CD14-positive monocyte (primary cell): ENCODE results near the gene SUSD6. TPM values are rescaled to one million over a fixed set of nuclear protein-coding genes. Genes with fewer than 3 reads are reported as not detected.

Source experiments
- DNase-seq, 3 donors: peaks; one replicate each; pipeline ENCODE4 v3.0.0-alpha.2; 2011 to 2022
- H2AFZ ChIP-seq: 2 replicates; pipeline ENCODE4 v1.6.0; 2012; ENCODE audit warnings: mild to moderate bottlenecking, low read depth, low read length, inconsistent platforms; ENCODE audit not compliant: insufficient read depth, poor library complexity, severe bottlenecking
- H3K27ac ChIP-seq, 2 donors: 1 replicate in 1 of 2; 2 replicates in 1 of 2; pipeline ENCODE4 v1.5.1; 2012 to 2013; ENCODE audit warnings: low read length in 2 of 2, control low read depth in 1 of 2, inconsistent platforms in 1 of 2, low read depth in 1 of 2, mild to moderate bottlenecking in 1 of 2
- H3K27me3 ChIP-seq, 2 donors: one replicate each; pipeline versions ENCODE4 v1.6.0 to v1.6.1; 2011 to 2013; ENCODE audit warnings: low read length in 2 of 2; ENCODE audit not compliant: control insufficient read depth in 2 of 2, insufficient read depth in 2 of 2
- H3K36me3 ChIP-seq, 2 donors: replicated peaks in 1 of 2; 1 replicate in 1 of 2; 2 replicates in 1 of 2; pipeline versions ENCODE4 v1.5.1 to v1.6.1; 2012 to 2013; ENCODE audit warnings: low read length in 2 of 2, control low read depth in 1 of 2, inconsistent platforms in 1 of 2, mild to moderate bottlenecking in 1 of 2; ENCODE audit not compliant: insufficient read depth in 2 of 2, control insufficient read depth in 1 of 2
- H3K4me1 ChIP-seq, 2 donors: 1 replicate in 1 of 2; 2 replicates in 1 of 2; pipeline versions ENCODE4 v1.5.1 to v1.6.1; 2012 to 2013; ENCODE audit warnings: low read length in 2 of 2, control low read depth in 1 of 2, inconsistent platforms in 1 of 2, mild to moderate bottlenecking in 1 of 2, moderate library complexity in 1 of 2; ENCODE audit not compliant: insufficient read depth in 2 of 2, control insufficient read depth in 1 of 2
- H3K4me2 ChIP-seq: replicated peaks from 2 replicates; pipeline ENCODE3; 2012; ENCODE audit warnings: low read length, moderate library complexity, mild to moderate bottlenecking; ENCODE audit not compliant: poor library complexity, severe bottlenecking; ENCODE audit errors: extremely low read depth
- H3K4me3 ChIP-seq, 3 experiments: fragments of 200-600 bp in 1 of 3; sonication (generic) in 1 of 3; replicated peaks in 1 of 3; 1 replicate in 2 of 3; 2 replicates in 1 of 3; pipeline ENCODE4 v1.5.1; 2011 to 2013; ENCODE audit warnings: low read length in 3 of 3, mild to moderate bottlenecking in 3 of 3, control low read depth in 2 of 3, low read depth in 2 of 3, inconsistent platforms in 1 of 3, moderate library complexity in 1 of 3
- H3K79me2 ChIP-seq: 2 replicates; pipeline ENCODE4 v1.6.0; 2012; ENCODE audit warnings: mild to moderate bottlenecking, control low read depth, inconsistent platforms, low read length, moderate library complexity; ENCODE audit not compliant: insufficient read depth
- H3K9ac ChIP-seq: 2 replicates; pipeline ENCODE4 v1.6.0; 2017; ENCODE audit warnings: low read length, mild to moderate bottlenecking; ENCODE audit not compliant: insufficient read depth, poor library complexity, severe bottlenecking
- H3K9me3 ChIP-seq, 2 donors: replicated peaks in 1 of 2; 1 replicate in 1 of 2; 2 replicates in 1 of 2; pipeline versions ENCODE4 v1.5.1 to v1.6.1; 2012 to 2013; ENCODE audit warnings: low read length in 2 of 2, control low read depth in 1 of 2; ENCODE audit not compliant: control insufficient read depth in 1 of 2, insufficient read depth in 1 of 2
- H4K20me1 ChIP-seq: 2 replicates; pipeline ENCODE4 v1.6.0; 2012; ENCODE audit warnings: mild to moderate bottlenecking, low read length, control low read depth, moderate library complexity; ENCODE audit not compliant: insufficient read depth
- H3K27ac Mint-ChIP-seq, 7 donors: one replicate each; pipeline ENCODE4 v1.8.0; 2020; ENCODE audit warnings: mild to moderate bottlenecking in 7 of 7, mixed read lengths in 7 of 7, moderate library complexity in 6 of 7, inconsistent platforms in 2 of 7
- H3K27me3 Mint-ChIP-seq, 3 donors: one replicate each; pipeline ENCODE4 v1.8.0; 2021 to 2022; ENCODE audit warnings: low read depth in 3 of 3, mild to moderate bottlenecking in 3 of 3, mixed read lengths in 3 of 3, moderate library complexity in 3 of 3, inconsistent platforms in 1 of 3
- H3K36me3 Mint-ChIP-seq, 2 donors: one replicate each; pipeline ENCODE4 v1.8.0; 2020; ENCODE audit warnings: mixed read lengths in 2 of 2, inconsistent platforms in 1 of 2, mild to moderate bottlenecking in 1 of 2
- H3K4me1 Mint-ChIP-seq: one replicate; pipeline ENCODE4 v1.8.0; 2020; ENCODE audit warnings: mild to moderate bottlenecking, mixed read lengths
- H3K4me3 Mint-ChIP-seq, 2 donors: one replicate each; pipeline ENCODE4 v1.8.0; 2020; ENCODE audit warnings: mild to moderate bottlenecking in 2 of 2, mixed read lengths in 2 of 2, moderate library complexity in 1 of 2
- H3K9me3 Mint-ChIP-seq, 7 donors: one replicate each; pipeline ENCODE4 v1.8.0; 2020 to 2022; ENCODE audit warnings: mixed read lengths in 7 of 7, mild to moderate bottlenecking in 6 of 7, moderate library complexity in 6 of 7, inconsistent platforms in 2 of 7
- WGBS: methylation state at CpG from one replicate; pipeline ENCODE4 v1.1.5; 2013; ENCODE audit warnings: missing lambda C conversion rate; ENCODE audit not compliant: insufficient coverage; 5-methylcytosine and 5-hydroxymethylcytosine counted together
- intact Hi-C, 2 donors: fragments of 100-400 bp; cut with micrococcal nuclease; formaldehyde crosslinking; loops; one replicate each; pipeline versions ENCODE4 v1.15.0 to v1.15.1; 2023
- polyA plus RNA-seq, 3 donors: library from polyadenylated mRNA; depleted of rRNA in 1 of 3; unstranded in 2 of 3; stranded (reverse) in 1 of 3; fragments of 300-500 nt in 2 of 3; fragments of >200 nt in 1 of 3; fragmentation: Illumina TruSeq in 2 of 3; gene quantifications; 1 replicate in 2 of 3; 2 replicates in 1 of 3; pipeline ENCODE4 v1.2.3, GENCODE V29; 2012 to 2021
- TF ChIP-seq, protein P1 (sequence below): fragments of 200-600 bp; IDR thresholded peaks from one replicate; pipeline ENCODE4 v1.8.0; 2022; ENCODE audit warnings: antibody characterized with exemption, mild to moderate bottlenecking

The SUSD6 gene
- polyA plus RNA-seq, 3 donors: 17.3 to 81.8 (median 30.1) TPM

- Mint-ChIP-seq H3K27ac (peak overlapping the region; percentile 76 to 89 (median 86)), H3K27me3 (peaks cover 0 to 2% (median 0%) of the 10 kb centered on the region in 3 donors), H3K4me1 (peaks cover 90% of the 10 kb centered on the region), H3K4me3 (peak overlapping the region; percentile 49 to 77), H3K9me3 (peaks cover 0 to 2% (median 0%) of the 10 kb centered on the region in 7 donors), H3K36me3 (peaks cover 20 to 38% of the 10 kb centered on the region in 2 donors)
- Histone ChIP-seq H2AFZ (no peak overlapping the region), H3K4me2 (peak overlapping the region; percentile 64), H3K27me3 (no peaks in the 10 kb centered on the region), H3K9ac (peak overlapping the region; percentile 4), H3K79me2 (peaks cover 100% of the 10 kb centered on the region), H3K36me3 (no peaks in the 10 kb centered on the region), H3K4me3 (peak overlapping the region in 1 of 3 experiments; percentile 31), H3K4me1 (peaks cover 71 to 84% of the 10 kb centered on the region in 2 donors), H3K27ac (peak overlapping the region; percentile 68 to 69), H4K20me1 (peaks cover 100% of the 10 kb centered on the region), H3K9me3 (no peaks in the 10 kb centered on the region)
- peak in 2 of 3 donors; percentile 70 to 73 for DNase-seq
- WGBS: no CpG with 5 or more reads among the region's 4 CpGs
- TF ChIP-seq, protein P1, sequence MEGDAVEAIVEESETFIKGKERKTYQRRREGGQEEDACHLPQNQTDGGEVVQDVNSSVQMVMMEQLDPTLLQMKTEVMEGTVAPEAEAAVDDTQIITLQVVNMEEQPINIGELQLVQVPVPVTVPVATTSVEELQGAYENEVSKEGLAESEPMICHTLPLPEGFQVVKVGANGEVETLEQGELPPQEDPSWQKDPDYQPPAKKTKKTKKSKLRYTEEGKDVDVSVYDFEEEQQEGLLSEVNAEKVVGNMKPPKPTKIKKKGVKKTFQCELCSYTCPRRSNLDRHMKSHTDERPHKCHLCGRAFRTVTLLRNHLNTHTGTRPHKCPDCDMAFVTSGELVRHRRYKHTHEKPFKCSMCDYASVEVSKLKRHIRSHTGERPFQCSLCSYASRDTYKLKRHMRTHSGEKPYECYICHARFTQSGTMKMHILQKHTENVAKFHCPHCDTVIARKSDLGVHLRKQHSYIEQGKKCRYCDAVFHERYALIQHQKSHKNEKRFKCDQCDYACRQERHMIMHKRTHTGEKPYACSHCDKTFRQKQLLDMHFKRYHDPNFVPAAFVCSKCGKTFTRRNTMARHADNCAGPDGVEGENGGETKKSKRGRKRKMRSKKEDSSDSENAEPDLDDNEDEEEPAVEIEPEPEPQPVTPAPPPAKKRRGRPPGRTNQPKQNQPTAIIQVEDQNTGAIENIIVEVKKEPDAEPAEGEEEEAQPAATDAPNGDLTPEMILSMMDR: no peak
- intact Hi-C loops: no loop called here
Observed at GRCh38 chr14:69632164-69632563, 20.8 kb downstream of the SUSD6 start.

DNA sequence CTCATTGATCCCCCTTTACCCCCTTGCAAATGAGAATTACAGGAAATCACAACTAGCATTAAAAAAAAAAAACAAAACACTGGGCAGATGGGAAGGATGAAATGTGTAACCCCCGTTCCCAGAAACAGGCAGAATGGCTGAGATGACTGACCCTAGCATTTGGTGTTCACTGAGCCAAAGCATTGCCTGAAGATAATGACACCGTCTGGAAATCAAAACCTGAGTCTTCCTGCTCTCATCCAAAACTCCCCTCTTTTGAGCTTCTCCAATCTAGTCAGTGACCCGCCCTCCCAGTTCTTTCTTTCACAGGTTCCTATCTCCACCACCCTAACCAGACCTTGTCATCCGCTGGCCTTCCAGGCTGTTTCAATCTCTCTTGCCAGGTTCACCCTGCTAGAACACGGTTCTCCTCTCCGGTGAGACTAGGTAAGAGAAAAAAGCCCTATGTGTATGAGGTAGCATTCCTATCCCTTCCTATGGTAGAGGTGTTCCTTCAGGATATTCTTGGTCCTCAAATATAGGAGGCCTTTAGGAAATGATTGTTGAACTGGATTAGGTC is 21.3 kb downstream of the SUSD6 start:
- peak overlapping the region; percentile 76 to 89 (median 86) for H3K27ac Mint-ChIP-seq
- H3K27ac ChIP-seq: peak overlapping the region in 1 of 2 donors; percentile 69
- DNase-seq: peak in 1 of 3 donors; percentile 40
- H3K9ac ChIP-seq: peak overlapping the region; percentile 4
- H4K20me1 ChIP-seq: peaks cover 100% of the 10 kb centered on the region
- intact Hi-C loops: no loop called here
- peaks cover 0 to 2% (median 0%) of the 10 kb centered on the region in 7 donors for H3K9me3 Mint-ChIP-seq
- 31% methylated on average over 1 of the region's 6 CpGs for WGBS
- H3K4me1 ChIP-seq: peaks cover 76 to 89% of the 10 kb centered on the region in 2 donors
- peaks cover 20 to 37% of the 10 kb centered on the region in 2 donors for H3K36me3 Mint-ChIP-seq
- H3K27me3 ChIP-seq: no peaks in the 10 kb centered on the region
- TF ChIP-seq, protein P1: no peak
- peak overlapping the region in 1 of 2 donors; percentile 77 for H3K4me3 Mint-ChIP-seq
- H3K4me3 ChIP-seq: peak overlapping the region in 1 of 3 experiments; percentile 31
- H3K4me2 ChIP-seq: peak overlapping the region; percentile 64
- H2AFZ ChIP-seq: no peak overlapping the region
- no peaks in the 10 kb centered on the region for H3K36me3 ChIP-seq
- H3K9me3 ChIP-seq: no peaks in the 10 kb centered on the region
- H3K79me2 ChIP-seq: peaks cover 100% of the 10 kb centered on the region
- peaks cover 0 to 2% (median 0%) of the 10 kb centered on the region in 3 donors for H3K27me3 Mint-ChIP-seq
- H3K4me1 Mint-ChIP-seq: peaks cover 94% of the 10 kb centered on the region
